ENCODE data around the gene GPR183.
A peak's percentile ranks its signal among the peaks of the same experiment; 100 is the strongest.

The GPR183 gene

GRCh38 chr13:99301056-99301838 lies 6.0 kb downstream of the GPR183 start:
- H4K8ac ChIP-seq (ENCODE audit: low read depth, low read length) = no peak overlapping the region

GRCh38 chr13:99299920-99300341 lies 7.3 kb downstream of the GPR183 start:
- Histone ChIP-seq H2BK120ac (ENCODE audit: insufficient read depth, low read length, poor library complexity) (no peak overlapping the region), H3K4me2 (ENCODE audit: low read length) (no peak overlapping the region), H3K27me3 (ENCODE audit: insufficient read depth, low read length) (no peaks in the 10 kb centered on the region), H3K79me2 (ENCODE audit: control insufficient read depth, insufficient read depth, low read length, poor library complexity) (no peaks in the 10 kb centered on the region), H4K8ac (ENCODE audit: low read depth, low read length) (no peak overlapping the region), H3K23ac (ENCODE audit: low read length) (no peak overlapping the region), H2BK12ac (ENCODE audit: low read length) (no peak overlapping the region), H3K27ac (ENCODE audit: low read depth, low read length) (no peak overlapping the region), H4K91ac (ENCODE audit: low read depth, low read length) (no peak overlapping the region), H3K9ac (ENCODE audit: low read length) (no peak overlapping the region), H3K4me1 (ENCODE audit: control insufficient read depth in 1 of 2, insufficient read depth in 2 of 2, low read length in 2 of 2) (peaks cover 5 to 7% of the 10 kb centered on the region in 2 experiments), H3K36me3 (ENCODE audit: control insufficient read depth in 1 of 2, insufficient read depth in 2 of 2, low read length in 2 of 2) (peaks cover 0 to 2% of the 10 kb centered on the region in 2 experiments), H3K79me1 (ENCODE audit: low read length) (no peaks in the 10 kb centered on the region), H4K12ac (ENCODE audit: low read depth, low read length) (no peak overlapping the region), H3K4ac (ENCODE audit: low read depth, low read length) (no peak overlapping the region), H3K14ac (ENCODE audit: low read length) (no peak overlapping the region), H3K4me3 (ENCODE audit: low read depth, low read length) (no peak overlapping the region), H3K9me3 (ENCODE audit: insufficient read depth, low read depth, low read length) (no peaks in the 10 kb centered on the region), H2BK5ac (ENCODE audit: low read depth, low read length, poor library complexity) (no peak overlapping the region), H2AK5ac (ENCODE audit: low read length) (no peak overlapping the region), H2AFZ (ENCODE audit: insufficient read depth, low read length, poor library complexity) (no peak overlapping the region), H3K18ac (ENCODE audit: low read length) (no peak overlapping the region)
- no CpG with 5 or more reads among the region's 4 CpGs for WGBS (ENCODE audit: extremely low coverage, insufficient coverage, insufficient read length)
- peak; percentile 12 to 73 for DNase-seq

More at GRCh38 chr13:99301056-99301838, 6.0 kb downstream of the GPR183 start:
- Histone ChIP-seq H3K14ac (ENCODE audit: low read length) (no peak overlapping the region), H3K27me3 (ENCODE audit: insufficient read depth, low read length) (no peaks in the 10 kb centered on the region), H2BK120ac (ENCODE audit: insufficient read depth, low read length, poor library complexity) (no peak overlapping the region), H2BK12ac (ENCODE audit: low read length) (no peak overlapping the region), H3K23ac (ENCODE audit: low read length) (no peak overlapping the region), H3K4me1 (ENCODE audit: control insufficient read depth in 1 of 2, insufficient read depth in 2 of 2, low read length in 2 of 2) (peaks cover 5 to 7% of the 10 kb centered on the region in 2 experiments), H4K12ac (ENCODE audit: low read depth, low read length) (no peak overlapping the region), H3K4me2 (ENCODE audit: low read length) (no peak overlapping the region), H3K27ac (ENCODE audit: low read depth, low read length) (no peak overlapping the region), H3K18ac (ENCODE audit: low read length) (no peak overlapping the region), H3K4ac (ENCODE audit: low read depth, low read length) (no peak overlapping the region), H3K9me3 (ENCODE audit: insufficient read depth, low read depth, low read length) (no peaks in the 10 kb centered on the region), H3K9ac (ENCODE audit: low read length) (no peak overlapping the region), H3K79me2 (ENCODE audit: control insufficient read depth, insufficient read depth, low read length, poor library complexity) (no peaks in the 10 kb centered on the region), H4K91ac (ENCODE audit: low read depth, low read length) (no peak overlapping the region), H3K36me3 (ENCODE audit: control insufficient read depth in 1 of 2, insufficient read depth in 2 of 2, low read length in 2 of 2) (peaks cover 0 to 2% of the 10 kb centered on the region in 2 experiments), H3K79me1 (ENCODE audit: low read length) (no peaks in the 10 kb centered on the region), H3K4me3 (ENCODE audit: low read depth, low read length) (peak overlapping the region; percentile 37), H2AK5ac (ENCODE audit: low read length) (no peak overlapping the region), H2BK5ac (ENCODE audit: low read depth, low read length, poor library complexity) (no peak overlapping the region), H2AFZ (ENCODE audit: insufficient read depth, low read length, poor library complexity) (no peak overlapping the region)
- DNase-seq = no peak
- WGBS (ENCODE audit: extremely low coverage, insufficient coverage, insufficient read length) = no CpG with 5 or more reads among the region's 7 CpGs

- Histone ChIP-seq H2BK12ac (ENCODE audit: low read length) (no peak overlapping the region), H3K9me3 (ENCODE audit: insufficient read depth, low read depth, low read length) (no peaks in the 10 kb centered on the region), H3K27me3 (ENCODE audit: insufficient read depth, low read length) (no peaks in the 10 kb centered on the region), H4K12ac (ENCODE audit: low read depth, low read length) (no peak overlapping the region), H3K36me3 (ENCODE audit: control insufficient read depth in 1 of 2, insufficient read depth in 2 of 2, low read length in 2 of 2) (peaks cover 0 to 2% of the 10 kb centered on the region in 2 experiments), H3K79me2 (ENCODE audit: control insufficient read depth, insufficient read depth, low read length, poor library complexity) (no peaks in the 10 kb centered on the region), H3K79me1 (ENCODE audit: low read length) (no peaks in the 10 kb centered on the region), H3K4ac (ENCODE audit: low read depth, low read length) (no peak overlapping the region), H4K91ac (ENCODE audit: low read depth, low read length) (no peak overlapping the region), H2BK5ac (ENCODE audit: low read depth, low read length, poor library complexity) (no peak overlapping the region), H3K4me2 (ENCODE audit: low read length) (no peak overlapping the region), H3K9ac (ENCODE audit: low read length) (no peak overlapping the region), H3K18ac (ENCODE audit: low read length) (no peak overlapping the region), H3K4me1 (ENCODE audit: control insufficient read depth in 1 of 2, insufficient read depth in 2 of 2, low read length in 2 of 2) (peaks cover 5 to 7% of the 10 kb centered on the region in 2 experiments), H3K14ac (ENCODE audit: low read length) (no peak overlapping the region), H3K4me3 (ENCODE audit: low read depth, low read length) (no peak overlapping the region), H3K23ac (ENCODE audit: low read length) (no peak overlapping the region), H3K27ac (ENCODE audit: low read depth, low read length) (no peak overlapping the region), H2BK120ac (ENCODE audit: insufficient read depth, low read length, poor library complexity) (no peak overlapping the region), H4K8ac (ENCODE audit: low read depth, low read length) (no peak overlapping the region), H2AK5ac (ENCODE audit: low read length) (no peak overlapping the region), H2AFZ (ENCODE audit: insufficient read depth, low read length, poor library complexity) (no peak overlapping the region)
- WGBS (ENCODE audit: extremely low coverage, insufficient coverage, insufficient read length) = no CpG with 5 or more reads among the region's 4 CpGs
- no peak for DNase-seq
Observed at GRCh38 chr13:99299256-99299919, 7.8 kb downstream of the GPR183 start.

GRCh38 chr13:99298056-99298455 lies 9.1 kb downstream of the GPR183 start:
- Histone ChIP-seq H3K4ac (ENCODE audit: low read depth, low read length) (no peak overlapping the region), H4K8ac (ENCODE audit: low read depth, low read length) (no peak overlapping the region), H2AFZ (ENCODE audit: insufficient read depth, low read length, poor library complexity) (no peak overlapping the region), H3K9ac (ENCODE audit: low read length) (no peak overlapping the region), H3K79me1 (ENCODE audit: low read length) (no peaks in the 10 kb centered on the region), H3K4me1 (ENCODE audit: control insufficient read depth in 1 of 2, insufficient read depth in 2 of 2, low read length in 2 of 2) (peaks cover 5 to 7% of the 10 kb centered on the region in 2 experiments), H3K36me3 (ENCODE audit: control insufficient read depth in 1 of 2, insufficient read depth in 2 of 2, low read length in 2 of 2) (no peaks in the 10 kb centered on the region), H3K79me2 (ENCODE audit: control insufficient read depth, insufficient read depth, low read length, poor library complexity) (no peaks in the 10 kb centered on the region), H3K9me3 (ENCODE audit: insufficient read depth, low read depth, low read length) (no peaks in the 10 kb centered on the region), H4K12ac (ENCODE audit: low read depth, low read length) (no peak overlapping the region), H2AK5ac (ENCODE audit: low read length) (no peak overlapping the region), H3K27me3 (ENCODE audit: insufficient read depth, low read length) (no peaks in the 10 kb centered on the region), H2BK5ac (ENCODE audit: low read depth, low read length, poor library complexity) (no peak overlapping the region), H2BK120ac (ENCODE audit: insufficient read depth, low read length, poor library complexity) (no peak overlapping the region), H3K23ac (ENCODE audit: low read length) (no peak overlapping the region), H3K14ac (ENCODE audit: low read length) (no peak overlapping the region), H4K91ac (ENCODE audit: low read depth, low read length) (no peak overlapping the region), H3K4me2 (ENCODE audit: low read length) (no peak overlapping the region), H3K4me3 (ENCODE audit: low read depth, low read length) (no peak overlapping the region), H3K18ac (ENCODE audit: low read length) (no peak overlapping the region), H2BK12ac (ENCODE audit: low read length) (no peak overlapping the region), H3K27ac (ENCODE audit: low read depth, low read length) (no peak overlapping the region)
- no peak for DNase-seq
- no CpG with 5 or more reads among the region's 2 CpGs for WGBS (ENCODE audit: extremely low coverage, insufficient coverage, insufficient read length)

All from trophoblast cell (in vitro differentiated cells and primary cell).